Stimulated activated CD4-positive, alpha-beta T cell treated with anti-CD3 and anti-CD28 coated beads, Interleukin-4, amount 100 ng/mL, for 24 hours (primary cell): ENCODE data around the gene CTBP1.

Source experiments
- DNase-seq: peaks from one replicate; pipeline ENCODE4 v3.0.0-alpha.2; 2020

CTBP1 gene

DNA sequence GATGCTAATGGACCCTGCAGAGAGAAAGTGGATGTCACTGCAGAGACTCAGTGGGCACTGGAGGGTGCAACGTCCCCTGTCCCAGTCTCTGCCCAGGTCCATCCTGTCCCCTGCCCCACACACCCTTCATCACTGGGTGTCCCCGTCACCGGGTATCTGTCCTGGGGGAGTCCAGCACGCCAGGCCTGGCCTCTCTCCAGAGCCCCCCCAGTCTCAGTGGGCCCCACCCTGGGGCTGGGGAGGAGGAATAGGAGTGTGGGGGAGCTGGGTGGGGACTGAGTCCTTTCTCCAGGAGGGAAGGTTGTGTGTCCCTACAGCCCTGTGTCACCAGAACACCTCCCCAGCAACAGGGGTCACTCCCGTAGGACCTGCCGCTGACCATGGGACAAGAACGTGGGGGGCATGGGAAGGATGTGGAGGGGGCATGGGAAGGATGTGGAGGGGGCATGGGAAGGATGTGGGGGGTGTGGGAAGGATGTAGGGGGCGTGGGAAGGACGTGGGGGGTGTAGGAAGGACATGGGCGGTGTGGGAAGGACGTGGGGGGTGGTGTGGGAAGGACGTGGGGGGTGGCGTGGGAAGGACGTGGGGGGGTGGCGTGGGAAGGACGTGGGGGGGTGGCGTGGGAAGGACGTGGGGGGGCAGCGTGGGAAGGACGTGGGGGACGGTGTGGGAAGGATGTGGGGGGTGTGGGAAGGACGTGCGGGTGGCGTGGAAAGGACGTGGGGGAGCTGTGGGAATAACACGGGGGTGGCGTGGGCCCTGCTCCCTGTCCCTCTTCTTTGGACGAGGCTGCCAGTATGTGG is 55.5 kb downstream of the CTBP1 start:
- no peak for DNase-seq

DNA sequence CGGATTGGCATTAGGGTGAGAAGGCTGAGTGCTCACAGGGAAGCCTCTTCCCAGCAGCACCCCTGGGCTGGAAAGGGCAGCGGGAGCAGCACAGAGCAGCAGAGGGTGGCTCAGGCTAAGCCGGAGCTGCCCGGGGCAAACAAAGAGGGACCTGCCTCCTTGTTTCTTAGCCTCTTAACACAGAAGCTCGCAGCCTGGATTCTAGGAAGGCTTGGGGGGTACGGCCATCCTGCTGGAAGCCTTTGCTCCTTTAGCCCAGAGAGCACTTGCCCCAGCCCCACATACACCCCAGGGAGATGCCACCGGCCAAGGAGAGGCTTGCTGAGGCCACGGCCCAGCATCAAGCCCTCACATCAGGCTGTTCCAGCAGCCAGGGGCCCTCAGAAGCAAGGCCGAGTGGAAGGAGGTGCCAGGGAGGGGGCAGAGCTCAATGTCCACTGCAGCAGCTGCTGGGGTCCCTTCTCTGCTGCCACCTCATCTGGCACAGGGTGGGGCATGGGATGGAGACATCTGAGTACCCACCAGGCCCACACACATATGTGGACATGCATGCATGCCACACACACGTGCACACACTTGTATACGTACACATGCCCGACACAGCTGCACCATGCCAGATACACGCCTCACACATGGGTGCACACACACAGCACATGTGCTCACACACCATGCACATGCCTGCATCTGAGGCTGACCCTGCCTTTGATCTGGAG is 56.3 kb downstream of the CTBP1 start:
- no peak for DNase-seq

DNA sequence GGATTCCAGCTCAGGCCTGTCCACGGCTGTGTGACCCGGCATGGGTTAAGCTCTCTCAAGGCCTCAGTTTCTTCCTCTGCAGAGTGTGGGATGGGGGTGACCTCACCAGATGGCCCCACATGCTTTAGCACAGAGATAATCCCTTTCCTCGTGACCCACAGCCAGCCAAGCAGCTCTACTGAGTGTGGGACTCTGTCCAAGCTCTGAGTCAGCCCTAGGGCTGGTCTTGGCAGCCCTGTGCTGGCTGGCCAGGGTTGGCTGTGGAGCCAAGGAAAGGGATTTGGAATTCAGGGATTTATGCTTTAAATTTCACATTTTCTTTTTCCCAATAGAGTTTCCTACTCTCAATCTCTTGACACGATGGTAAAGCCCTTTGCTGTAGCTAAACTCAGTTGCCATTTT is 56.8 kb downstream of the CTBP1 start:
- no peak for DNase-seq

DNA sequence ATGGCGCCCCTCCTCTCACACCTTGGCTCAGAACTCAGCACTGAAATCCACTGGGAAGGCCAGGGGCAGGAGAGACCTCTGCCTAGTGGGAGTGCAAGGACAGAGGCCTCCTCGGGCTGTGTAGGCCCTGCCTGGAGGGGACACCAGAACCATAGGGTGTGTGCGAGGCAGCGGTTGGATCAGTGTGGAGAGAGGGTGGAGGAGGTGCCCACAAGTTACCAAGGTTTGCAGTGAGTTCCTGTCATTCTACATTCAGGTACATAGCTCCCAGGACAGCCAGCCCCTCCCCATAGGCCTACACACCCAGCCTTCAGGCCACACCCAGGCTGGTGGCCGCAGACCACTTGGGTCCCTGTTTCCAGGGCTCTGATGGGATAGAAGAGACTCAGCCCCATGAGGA is 57.3 kb downstream of the CTBP1 start:
- DNase-seq: no peak

DNA sequence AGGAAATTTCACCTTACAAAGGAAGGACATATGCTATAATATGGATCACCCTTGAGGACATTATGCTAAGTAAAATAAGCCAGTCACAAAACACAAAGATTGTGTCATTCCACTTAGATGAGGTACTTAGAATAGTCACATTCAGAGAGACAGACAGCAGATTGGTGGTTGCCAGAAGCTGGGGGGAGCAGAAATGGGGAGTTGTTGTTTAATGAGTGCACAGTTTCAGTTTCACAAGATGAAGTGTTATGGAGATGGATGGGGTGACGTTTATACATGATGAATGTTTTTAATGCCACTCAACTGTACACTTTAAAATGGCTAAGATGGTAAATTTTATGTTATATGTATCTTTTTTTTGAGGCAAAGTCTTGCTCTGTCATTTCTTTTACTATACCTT is 61.7 kb downstream of the CTBP1 start:
- peak; percentile 53 for DNase-seq

DNA sequence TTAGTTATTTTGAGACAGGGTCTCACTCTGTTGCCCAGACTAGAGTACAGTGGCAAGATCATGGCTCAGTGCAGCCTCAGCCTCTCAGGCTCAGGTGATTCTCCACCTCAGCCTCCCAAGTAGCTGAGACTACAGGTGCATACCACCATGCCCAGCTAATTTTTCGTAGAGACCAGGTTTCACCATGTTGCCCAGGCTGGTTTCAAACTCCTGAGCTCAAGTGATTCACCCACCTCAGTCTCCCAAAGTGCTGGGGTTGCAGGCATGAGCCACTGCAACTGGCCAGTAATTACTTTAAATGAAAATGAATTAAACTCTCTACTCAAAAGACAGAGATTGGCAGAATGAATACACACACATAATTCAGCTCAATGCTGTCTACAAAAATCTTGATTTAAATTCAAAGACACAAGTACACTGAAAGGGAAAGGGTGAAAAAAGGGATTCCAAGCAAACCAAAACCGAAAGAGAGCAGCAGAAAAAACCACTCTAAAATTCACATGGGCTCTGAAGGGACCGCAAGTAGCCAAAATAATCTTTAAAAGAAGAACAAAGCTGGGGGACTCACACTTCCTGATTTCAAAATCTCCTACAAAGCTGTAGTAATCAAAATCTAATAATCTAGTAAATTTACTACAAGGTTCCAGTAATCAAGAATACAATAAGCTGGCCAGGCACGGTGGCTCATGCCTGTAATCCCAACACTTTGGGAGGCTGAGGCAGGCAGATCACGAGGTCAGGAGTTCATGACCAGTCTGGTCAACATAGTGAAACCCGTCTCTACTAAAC is 64.8 kb downstream of the CTBP1 start:
- no peak for DNase-seq

DNA sequence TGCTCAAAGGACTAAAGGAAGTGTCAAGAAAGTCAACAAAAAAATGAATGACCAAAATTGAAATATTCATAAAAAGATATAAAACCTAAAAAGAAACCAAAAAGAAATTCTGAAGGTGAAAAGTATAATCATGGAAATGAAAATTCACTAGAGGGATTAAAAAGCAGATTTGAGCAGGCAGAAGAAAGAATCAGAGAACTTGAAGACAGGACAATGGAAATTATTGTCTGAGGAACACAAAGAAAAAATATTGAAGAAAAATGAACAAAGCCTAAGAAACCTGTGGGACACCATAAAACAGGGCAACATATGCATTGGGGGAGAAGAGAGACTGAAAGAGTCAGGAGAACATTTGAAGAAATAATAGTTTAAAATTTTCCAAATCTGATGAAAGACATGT is 66.6 kb downstream of the CTBP1 start:
- no peak for DNase-seq

DNA sequence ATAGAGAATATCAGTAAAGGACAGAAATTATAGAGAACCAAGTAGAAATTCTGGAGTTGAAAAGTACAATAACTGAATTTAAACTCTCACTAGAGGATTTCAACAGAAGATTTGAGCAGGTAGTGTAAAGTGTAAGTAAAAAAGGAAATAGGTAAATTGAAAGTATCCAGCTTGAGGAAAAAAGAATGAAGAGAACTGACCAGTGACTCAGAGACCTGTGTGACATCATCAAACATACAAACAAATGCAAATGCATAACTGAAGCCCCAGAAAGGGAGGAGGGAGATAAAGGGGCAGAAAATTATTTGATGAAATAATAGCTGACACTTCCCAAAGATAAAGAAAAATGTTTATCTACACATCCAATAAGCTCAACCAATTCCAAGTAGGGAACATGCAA is 68.3 kb downstream of the CTBP1 start:
- no peak for DNase-seq

DNA sequence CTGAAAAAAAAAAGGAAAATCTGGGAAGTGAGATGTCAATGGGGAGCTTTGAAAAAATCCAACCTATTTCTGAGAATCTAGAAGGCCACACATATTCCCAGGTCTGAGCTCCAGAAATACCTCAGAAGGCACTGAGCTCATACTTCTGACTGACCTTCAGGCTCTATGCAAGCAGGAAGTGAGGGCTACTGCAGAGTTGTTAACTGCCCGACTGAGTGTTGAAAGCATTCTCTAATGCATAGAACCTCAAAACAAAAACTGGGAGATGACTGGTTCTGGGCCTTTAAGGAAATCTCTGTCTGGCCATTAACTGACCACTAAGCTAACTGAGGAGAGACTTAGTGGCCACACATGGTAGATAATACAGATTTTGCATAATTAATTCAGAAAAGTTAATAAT is 69.0 kb downstream of the CTBP1 start:
- DNase-seq: no peak

DNA sequence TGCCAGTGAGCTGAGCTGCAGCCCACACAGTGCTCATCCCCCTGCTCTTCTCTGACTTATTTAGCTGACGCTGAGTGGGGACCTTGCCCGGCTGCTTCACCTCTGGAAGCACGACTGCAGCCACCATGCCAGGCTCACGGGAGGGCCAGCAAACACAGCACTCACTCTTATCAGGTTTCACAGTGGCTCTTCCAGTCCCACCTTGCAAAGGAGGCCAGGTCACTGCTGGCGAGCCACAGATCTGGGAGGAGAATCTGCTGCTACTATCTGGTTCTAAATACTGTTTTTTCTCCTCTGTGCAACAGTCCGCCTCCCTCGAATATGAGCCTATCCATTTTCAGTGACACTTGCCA is 69.9 kb downstream of the CTBP1 start:
- DNase-seq: no peak

DNA sequence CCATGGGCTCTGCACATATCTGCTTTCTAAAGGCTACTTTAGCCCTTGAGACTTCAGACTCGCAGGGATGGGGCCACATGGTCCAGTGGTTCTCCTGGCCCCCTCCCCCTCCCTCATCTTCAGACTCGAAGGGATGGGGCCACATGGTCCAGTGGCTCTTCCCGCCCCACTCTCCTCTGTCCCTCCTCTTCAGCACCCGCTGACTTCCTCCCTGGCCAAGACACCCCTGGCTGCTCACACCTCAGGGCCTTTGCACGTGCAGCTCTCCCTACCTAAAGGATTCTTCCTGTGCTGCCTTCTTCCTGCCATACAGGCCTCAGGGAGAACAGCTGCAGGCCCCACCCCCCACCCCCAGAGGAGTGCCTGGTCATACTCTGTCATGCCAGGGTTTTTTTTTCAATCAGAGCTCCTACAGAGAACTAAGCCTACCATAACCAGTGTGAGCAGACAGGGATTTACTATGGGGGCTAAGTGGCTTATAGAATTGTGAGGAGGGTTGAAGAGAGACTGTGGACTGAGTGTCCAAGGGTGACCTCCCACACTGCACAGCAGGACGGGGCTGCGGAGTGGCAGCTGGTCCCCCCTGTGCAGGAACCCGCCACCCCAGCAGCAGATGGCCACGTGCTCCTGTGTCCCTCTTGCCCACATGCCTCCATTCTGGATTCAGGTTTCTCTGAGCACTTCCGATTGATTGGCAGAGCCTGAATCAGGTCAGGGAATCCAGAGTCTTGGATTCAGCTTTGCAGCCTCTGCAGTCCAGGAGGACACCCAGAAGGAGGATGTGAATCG is 70.4 kb downstream of the CTBP1 start:
- DNase-seq: no peak

DNA sequence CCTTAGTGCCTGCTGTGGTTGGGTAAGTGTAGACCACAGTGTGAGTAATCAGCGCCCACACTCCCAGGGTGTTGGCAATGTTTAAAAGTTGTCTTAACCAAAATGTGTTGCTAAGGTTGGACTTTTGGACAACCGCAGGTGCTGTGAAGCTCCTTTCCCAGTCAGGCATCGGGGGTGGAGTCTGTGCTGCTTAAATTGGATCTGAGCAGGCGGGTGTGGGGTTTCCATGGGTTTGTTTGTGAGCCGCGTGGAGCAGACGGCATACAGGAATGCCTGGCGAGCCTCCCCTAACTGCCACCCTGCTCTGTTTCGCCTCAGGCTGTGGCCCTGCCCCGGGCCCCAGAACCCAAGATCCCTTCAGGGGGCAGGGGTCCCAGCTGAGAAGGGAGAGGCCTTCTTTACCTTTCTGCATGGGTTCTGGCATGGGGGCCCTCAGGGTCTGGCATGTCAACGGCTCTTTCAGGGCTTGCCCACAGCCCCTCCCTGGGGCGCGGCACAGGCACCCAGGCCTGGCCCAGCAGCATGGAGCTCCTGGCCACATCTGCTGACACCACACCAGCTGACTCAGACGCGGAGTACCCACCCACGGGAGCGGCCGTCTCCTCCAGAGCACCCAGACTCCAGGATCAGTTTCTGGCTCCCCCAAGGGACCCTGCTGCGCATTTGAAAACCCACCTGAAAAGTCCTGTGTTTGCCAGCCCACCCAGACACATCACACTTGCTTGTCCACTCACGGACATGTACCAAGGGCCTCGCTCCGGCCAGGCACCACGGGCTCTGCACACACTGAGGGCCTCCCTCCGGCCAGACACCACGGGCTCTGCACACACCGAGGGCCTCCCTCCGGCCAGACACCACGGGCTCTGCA is 71.4 kb downstream of the CTBP1 start:
- DNase-seq: no peak

DNA sequence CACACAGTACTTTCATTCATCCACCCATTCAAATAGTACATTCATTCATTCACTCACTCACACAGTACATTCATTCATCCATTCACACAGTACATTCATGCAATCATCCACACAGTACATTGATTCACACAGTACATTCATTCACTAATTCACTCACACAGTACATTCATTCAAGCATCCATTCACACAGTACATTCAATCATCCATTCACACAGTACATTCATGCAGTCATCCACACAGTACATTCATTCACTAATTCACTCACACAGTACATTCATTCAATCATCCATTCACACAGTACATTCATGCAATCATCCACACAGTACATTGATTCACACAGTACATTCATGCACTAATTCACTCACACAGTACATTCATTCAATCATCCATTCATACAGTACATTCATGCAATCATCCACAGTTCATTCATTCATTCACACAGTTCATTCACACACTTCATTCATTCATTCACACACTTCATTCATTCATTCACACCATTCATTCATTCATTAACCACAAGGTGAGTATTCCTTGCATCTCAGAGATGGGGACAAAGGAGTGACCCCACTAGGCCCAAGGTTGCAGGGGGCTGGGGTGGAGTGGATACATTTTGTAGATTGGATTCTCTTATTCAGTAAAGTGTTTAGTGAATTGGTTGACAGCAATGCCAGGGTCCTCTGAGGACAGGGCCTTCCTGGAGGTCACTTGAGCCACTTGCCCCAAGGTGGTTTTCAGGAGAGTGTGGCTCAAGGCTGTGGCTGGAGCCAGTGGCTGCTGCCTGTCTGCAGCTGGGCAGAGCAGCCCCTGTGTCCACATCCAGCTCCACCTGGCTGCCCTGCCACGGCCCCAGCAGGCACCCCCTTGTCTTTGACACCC is 72.3 kb downstream of the CTBP1 start:
- DNase-seq: no peak

DNA sequence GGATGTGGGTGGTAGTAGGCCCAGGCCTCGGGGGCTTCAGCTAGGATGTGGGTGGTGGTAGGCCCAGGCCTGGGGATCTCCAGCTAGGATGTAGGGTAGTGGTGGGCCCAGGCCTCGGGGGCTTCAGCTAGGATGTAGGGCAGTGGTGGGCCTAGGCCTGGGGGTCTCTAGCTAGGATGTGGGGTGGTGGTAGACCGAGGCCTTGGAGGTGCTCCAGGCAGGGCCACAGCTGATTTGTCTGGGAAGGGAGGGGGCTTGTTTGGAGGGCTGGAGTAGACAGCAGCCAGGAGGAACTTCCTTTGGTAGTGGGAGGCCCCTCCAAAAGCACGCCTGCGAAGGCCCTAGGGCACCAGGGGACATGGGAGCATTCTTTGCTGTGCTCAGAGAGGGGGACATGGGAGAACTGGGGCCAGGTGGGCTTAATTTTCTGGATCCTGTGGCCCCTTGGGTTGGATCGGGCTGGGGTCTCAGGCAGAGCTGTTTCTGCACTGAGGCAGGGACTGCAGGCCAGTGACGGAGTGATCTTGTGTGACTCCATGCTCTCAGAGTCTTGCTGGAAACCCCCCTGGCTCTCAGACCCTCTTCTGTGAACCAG is 73.2 kb downstream of the CTBP1 start:
- DNase-seq: no peak

DNA sequence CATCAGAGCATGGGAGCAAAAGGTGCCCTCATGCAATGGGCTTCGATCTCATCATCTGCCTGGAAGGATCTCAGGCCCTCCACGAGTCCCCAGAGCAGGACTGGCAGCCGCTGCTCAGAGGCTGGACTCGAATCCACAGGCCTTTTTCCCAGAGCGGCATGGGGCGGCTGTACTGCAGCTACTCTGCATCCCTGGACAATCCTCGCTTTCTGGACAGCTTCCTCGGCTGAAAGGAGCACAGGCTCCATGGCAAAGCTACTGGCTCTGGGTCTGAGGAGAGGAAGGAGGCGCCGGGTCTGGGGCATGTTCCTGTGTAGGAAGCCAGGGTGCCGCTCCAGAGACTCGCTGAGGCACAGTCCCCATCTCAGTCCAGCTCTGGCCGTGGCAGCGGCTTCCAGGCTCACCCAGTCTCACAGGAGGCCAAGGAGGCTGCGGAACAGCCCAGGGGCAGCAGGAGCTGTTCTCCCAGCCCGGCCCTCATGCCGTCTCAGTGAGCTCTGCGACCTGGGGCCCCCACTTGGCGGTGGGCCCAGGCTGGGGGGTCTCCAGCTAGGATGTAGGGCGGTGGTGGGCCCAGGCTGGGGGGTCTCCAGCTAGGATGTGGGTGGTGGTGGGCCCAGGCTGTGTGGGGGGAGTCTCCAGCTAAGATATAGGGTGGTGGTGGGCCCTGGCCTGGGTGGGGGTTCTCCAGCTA is 73.8 kb downstream of the CTBP1 start:
- DNase-seq: no peak

DNA sequence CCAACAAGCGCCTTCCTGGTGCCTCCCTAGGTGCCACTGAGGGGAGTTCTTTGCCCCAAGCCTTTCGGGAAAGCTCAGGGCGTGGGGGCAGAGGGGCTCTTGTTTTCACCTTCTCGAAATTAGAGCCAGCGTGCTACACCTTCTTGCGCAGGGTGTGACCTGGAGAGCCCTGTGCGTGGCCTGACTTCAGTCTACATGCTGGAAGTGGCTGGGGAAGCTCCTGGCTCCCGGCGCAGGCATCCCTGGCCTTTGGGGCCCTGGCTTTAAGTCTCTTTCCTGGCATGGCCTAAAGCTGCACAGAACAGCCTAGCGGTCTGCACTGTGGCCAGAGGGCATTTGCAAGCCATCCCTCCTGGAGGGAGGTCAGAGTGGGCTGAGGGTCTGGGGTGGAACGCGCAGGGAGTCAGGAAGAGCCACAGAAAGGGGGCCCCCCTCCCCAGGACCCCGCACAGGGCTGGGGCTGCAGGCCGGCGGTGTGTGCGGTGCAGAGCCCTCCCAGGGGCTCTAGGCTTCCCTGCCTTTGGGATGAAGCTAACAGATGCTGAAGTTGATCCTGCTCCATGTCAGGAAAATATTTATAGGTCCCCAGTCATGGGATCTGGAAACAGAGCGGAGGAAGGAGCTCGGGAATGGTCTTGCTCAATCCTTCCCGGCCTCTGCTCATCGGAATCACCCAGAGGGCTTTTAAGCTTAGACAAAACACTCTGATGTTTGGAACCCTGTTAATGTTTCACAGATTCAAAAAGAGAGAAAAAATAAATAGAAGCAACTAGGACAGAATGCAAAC is 75.8 kb downstream of the CTBP1 start:
- no peak for DNase-seq

DNA sequence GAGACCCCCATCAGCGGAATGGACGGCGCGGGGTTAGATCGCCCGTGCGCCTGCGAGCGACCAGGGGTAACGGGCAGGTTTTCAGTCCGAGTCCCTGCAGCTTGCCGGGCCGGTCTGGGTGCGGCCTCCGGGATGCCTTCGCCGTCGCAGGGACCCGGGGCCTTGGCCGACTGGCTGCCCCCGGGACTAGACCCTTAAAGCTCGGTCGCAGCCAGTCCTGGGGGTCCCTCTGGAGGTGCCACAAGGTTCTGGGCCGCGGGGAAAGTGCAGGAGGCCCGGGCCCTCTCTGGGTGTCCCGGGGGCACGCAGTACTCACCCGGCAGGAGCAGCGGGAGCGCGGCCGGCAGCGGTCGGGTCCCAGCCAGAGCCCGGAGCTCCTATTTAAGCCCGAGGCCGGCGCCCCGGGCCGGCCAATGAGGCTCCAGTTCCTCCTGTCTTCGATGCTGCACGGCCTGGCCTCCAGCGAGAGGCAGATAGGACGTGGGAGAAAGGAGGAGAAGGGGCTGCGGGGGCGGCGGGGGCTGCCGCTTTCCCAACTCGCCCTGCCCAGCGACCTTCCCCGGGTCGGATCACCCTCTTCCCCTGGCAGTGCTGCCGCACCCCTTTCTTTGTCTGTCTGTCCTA is 76.6 kb downstream of the CTBP1 start, which contains the start of gene SPON2:
Gene SPON2, minus strand, starts transcription at position 356 of the 624 bp plus-strand sequence.
- no peak for DNase-seq
